GM18507 (cell line): ENCODE measurements around the gene RPUSD4.

Experiments used
- DNase-seq: peaks from one replicate; pipeline ENCODE4 v3.0.0; 2011; ENCODE audit warnings: low read depth; ENCODE audit not compliant: insufficient read length; ENCODE audit errors: extremely low spot score
- FAIRE-seq: peaks from 2 replicates; lab custom pipeline; 2011; peaks lifted over from hg19 to GRCh38; lab: Jason Lieb, UNC

The RPUSD4 gene

GRCh38 chr11:126186025-126186698 is 25.3 kb downstream of the RPUSD4 start:
- no peak for DNase-seq

GRCh38 chr11:126185259-126186024 is 26.0 kb downstream of the RPUSD4 start:
- DNase-seq (no peak), FAIRE-seq (no peak)

More at GRCh38 chr11:126186025-126186698, 25.3 kb downstream of the RPUSD4 start:
- no peak for FAIRE-seq

GRCh38 chr11:126182787-126183445 is 28.5 kb downstream of the RPUSD4 start:
- DNase-seq (no peak), FAIRE-seq (no peak)

- DNase-seq (no peak), FAIRE-seq (peak; percentile 65)
Measured at GRCh38 chr11:126181939-126182730, 29.3 kb downstream of the RPUSD4 start.

- DNase-seq (no peak), FAIRE-seq (no peak)
Measured at GRCh38 chr11:126176853-126177470, 34.5 kb downstream of the RPUSD4 start.

- FAIRE-seq (no peak), DNase-seq (no peak)
Measured at GRCh38 chr11:126175393-126175792, 36.1 kb downstream of the RPUSD4 start.

GRCh38 chr11:126174816-126175215 is 36.6 kb downstream of the RPUSD4 start:
- FAIRE-seq, result no peak
- DNase-seq, result no peak

GRCh38 chr11:126173257-126173656 is 38.2 kb downstream of the RPUSD4 start:
- DNase-seq (no peak), FAIRE-seq (no peak)

- FAIRE-seq (no peak), DNase-seq (no peak)
Measured at GRCh38 chr11:126172596-126173038, 38.8 kb downstream of the RPUSD4 start.

GRCh38 chr11:126169291-126169690 is 42.2 kb downstream of the RPUSD4 start:
- no peak for FAIRE-seq
- no peak for DNase-seq

- FAIRE-seq, result no peak
Measured at GRCh38 chr11:126167488-126167887, 44.0 kb downstream of the RPUSD4 start.

GRCh38 chr11:126166413-126166812 is 45.0 kb downstream of the RPUSD4 start:
- no peak for FAIRE-seq

More at GRCh38 chr11:126167488-126167887, 44.0 kb downstream of the RPUSD4 start:
- no peak for DNase-seq

GRCh38 chr11:126165757-126166156 is 45.7 kb downstream of the RPUSD4 start:
- no peak for FAIRE-seq
- DNase-seq, result no peak

More at GRCh38 chr11:126166413-126166812, 45.0 kb downstream of the RPUSD4 start:
- DNase-seq, result no peak

GRCh38 chr11:126165311-126165720 is 46.1 kb downstream of the RPUSD4 start:
- DNase-seq (no peak), FAIRE-seq (no peak)

- no peak for FAIRE-seq
- no peak for DNase-seq
Measured at GRCh38 chr11:126164781-126165180, 46.7 kb downstream of the RPUSD4 start.

GRCh38 chr11:126163779-126164178 is 47.7 kb downstream of the RPUSD4 start:
- DNase-seq (no peak), FAIRE-seq (no peak)

- no peak for FAIRE-seq
Measured at GRCh38 chr11:126163074-126163700, 48.3 kb downstream of the RPUSD4 start.

GRCh38 chr11:126162306-126163030 is 49.0 kb downstream of the RPUSD4 start:
- no peak for DNase-seq
- no peak for FAIRE-seq

More at GRCh38 chr11:126163074-126163700, 48.3 kb downstream of the RPUSD4 start:
- no peak for DNase-seq
